Ascending aorta (tissue), 2 donors: ENCODE results near the gene CD300C. TPM values are rescaled to one million over a fixed set of nuclear protein-coding genes. Genes with fewer than 3 reads are reported as not detected.

Source experiments
- DNase-seq, 2 donors: peaks; one replicate each; pipeline ENCODE4 v3.0.0-alpha.2; 2019; ENCODE audit warnings: low spot score in 2 of 2
- H3K27ac ChIP-seq, 2 donors: fragments of 200-600 bp; sonication (generic); one replicate each; pipeline ENCODE4 v1.5.1; 2016 to 2017; ENCODE audit warnings: mild to moderate bottlenecking in 1 of 2
- H3K27me3 ChIP-seq: fragments of 200-600 bp; sonication (generic); one replicate; pipeline ENCODE4 v1.5.1; 2017
- H3K36me3 ChIP-seq, 2 donors: fragments of 200-600 bp; sonication (generic); one replicate each; pipeline ENCODE4 v1.5.1; 2016
- H3K4me1 ChIP-seq, 2 donors: fragments of 200-600 bp; sonication (generic); one replicate each; pipeline ENCODE4 v1.5.1; 2016 to 2017; ENCODE audit warnings: mild to moderate bottlenecking in 1 of 2
- H3K4me3 ChIP-seq, 2 donors: fragments of 200-600 bp; sonication (generic); one replicate each; pipeline ENCODE4 v1.5.1; 2016 to 2017; ENCODE audit warnings: mild to moderate bottlenecking in 1 of 2
- H3K9me3 ChIP-seq, 2 donors: fragments of 200-600 bp; sonication (generic); one replicate each; pipeline ENCODE4 v1.5.1; 2016
- intact Hi-C: fragments of 100-400 bp; cut with DNase I; formaldehyde crosslinking; loops from one replicate; pipeline ENCODE4 v1.15.1; 2023
- total RNA-seq: library from RNA; depleted of rRNA; stranded (reverse); fragments of >200 nt; gene quantifications from one replicate; pipeline ENCODE4 v1.1.0, GENCODE V29; 2016
- TF ChIP-seq, protein P1 (sequence below), 3 experiments: fragments of 200-600 bp in 2 of 3; fragments of 450-650 bp in 1 of 3; sonication (generic) in 2 of 3; IDR thresholded peaks; one replicate each; pipeline ENCODE4 v1.5.1; 2016 to 2019; ENCODE audit warnings: antibody characterized with exemption in 3 of 3, mild to moderate bottlenecking in 1 of 3, moderate library complexity in 1 of 3

CD300C gene
- total RNA-seq, 1 donor from 2014 or later, result not detected

DNA sequence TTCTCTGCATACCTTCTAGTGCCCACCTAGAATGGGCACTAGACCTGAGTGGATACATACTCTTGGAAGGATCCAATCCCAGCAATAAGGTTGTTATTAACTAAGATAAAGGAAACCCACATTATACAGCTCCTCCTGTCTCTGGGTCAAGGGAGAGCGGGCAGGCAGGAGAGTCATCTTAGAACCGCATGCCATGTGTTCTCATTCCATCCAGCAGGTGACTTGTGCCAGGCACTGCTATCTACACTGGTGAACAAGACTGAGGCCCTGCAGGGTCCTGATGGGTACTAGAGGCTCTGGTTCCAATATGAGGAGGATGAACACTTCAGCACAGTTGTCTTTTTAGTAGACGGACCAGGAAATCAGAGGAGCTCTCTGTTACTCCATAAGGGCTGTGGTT, 27.3 kb upstream of the CD300C start:
- no peak overlapping the region for H3K27ac ChIP-seq
- no peaks in the 10 kb centered on the region for H3K27me3 ChIP-seq
- no peaks in the 10 kb centered on the region for H3K9me3 ChIP-seq
- DNase-seq, result no peak
- no peaks in the 10 kb centered on the region for H3K36me3 ChIP-seq
- H3K4me3 ChIP-seq, result no peak overlapping the region
- TF ChIP-seq, protein P1, sequence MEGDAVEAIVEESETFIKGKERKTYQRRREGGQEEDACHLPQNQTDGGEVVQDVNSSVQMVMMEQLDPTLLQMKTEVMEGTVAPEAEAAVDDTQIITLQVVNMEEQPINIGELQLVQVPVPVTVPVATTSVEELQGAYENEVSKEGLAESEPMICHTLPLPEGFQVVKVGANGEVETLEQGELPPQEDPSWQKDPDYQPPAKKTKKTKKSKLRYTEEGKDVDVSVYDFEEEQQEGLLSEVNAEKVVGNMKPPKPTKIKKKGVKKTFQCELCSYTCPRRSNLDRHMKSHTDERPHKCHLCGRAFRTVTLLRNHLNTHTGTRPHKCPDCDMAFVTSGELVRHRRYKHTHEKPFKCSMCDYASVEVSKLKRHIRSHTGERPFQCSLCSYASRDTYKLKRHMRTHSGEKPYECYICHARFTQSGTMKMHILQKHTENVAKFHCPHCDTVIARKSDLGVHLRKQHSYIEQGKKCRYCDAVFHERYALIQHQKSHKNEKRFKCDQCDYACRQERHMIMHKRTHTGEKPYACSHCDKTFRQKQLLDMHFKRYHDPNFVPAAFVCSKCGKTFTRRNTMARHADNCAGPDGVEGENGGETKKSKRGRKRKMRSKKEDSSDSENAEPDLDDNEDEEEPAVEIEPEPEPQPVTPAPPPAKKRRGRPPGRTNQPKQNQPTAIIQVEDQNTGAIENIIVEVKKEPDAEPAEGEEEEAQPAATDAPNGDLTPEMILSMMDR (IDR thresholded peaks at IDR 0.05), result no peak
- intact Hi-C loops, result no loop called here
- no peaks in the 10 kb centered on the region for H3K4me1 ChIP-seq

DNA sequence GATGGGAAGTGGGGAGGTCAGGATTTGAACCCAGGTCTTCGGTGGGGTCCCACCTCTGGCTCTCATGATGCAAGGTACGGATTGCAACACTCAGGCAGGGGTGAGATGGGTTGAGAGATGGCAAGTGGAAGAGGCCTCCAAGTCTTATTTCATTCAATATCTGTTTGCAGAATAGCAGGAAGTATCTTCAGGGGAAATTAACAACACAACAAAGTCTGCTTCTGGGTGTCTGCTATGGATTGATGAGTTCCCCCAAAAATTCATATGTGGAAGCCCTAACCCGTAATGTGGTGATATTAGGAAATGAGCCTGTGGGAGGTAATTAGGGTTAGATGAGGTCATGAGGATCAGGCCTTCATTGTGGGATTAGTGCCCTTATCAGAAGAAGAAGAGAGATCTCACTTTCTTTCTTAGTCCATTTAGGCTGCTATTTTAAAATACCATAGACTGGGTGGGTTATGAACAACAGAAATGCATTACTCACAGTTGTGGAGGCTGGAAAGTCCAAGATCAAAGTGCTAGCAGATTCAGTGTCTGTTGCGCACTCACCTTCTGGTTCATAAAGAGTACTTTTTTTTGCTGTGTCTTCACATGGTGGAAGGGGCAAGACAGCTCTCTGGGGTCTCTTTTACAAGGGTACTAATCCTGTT, 25.8 kb upstream of the CD300C start:
- TF ChIP-seq, protein P1 (IDR thresholded peaks at IDR 0.05), result no peak
- Histone ChIP-seq H3K27ac (no peak overlapping the region), H3K9me3 (no peaks in the 10 kb centered on the region), H3K27me3 (no peaks in the 10 kb centered on the region), H3K4me3 (no peak overlapping the region), H3K4me1 (no peaks in the 10 kb centered on the region), H3K36me3 (no peaks in the 10 kb centered on the region)
- DNase-seq, result no peak
- intact Hi-C loops, result no loop called here

DNA sequence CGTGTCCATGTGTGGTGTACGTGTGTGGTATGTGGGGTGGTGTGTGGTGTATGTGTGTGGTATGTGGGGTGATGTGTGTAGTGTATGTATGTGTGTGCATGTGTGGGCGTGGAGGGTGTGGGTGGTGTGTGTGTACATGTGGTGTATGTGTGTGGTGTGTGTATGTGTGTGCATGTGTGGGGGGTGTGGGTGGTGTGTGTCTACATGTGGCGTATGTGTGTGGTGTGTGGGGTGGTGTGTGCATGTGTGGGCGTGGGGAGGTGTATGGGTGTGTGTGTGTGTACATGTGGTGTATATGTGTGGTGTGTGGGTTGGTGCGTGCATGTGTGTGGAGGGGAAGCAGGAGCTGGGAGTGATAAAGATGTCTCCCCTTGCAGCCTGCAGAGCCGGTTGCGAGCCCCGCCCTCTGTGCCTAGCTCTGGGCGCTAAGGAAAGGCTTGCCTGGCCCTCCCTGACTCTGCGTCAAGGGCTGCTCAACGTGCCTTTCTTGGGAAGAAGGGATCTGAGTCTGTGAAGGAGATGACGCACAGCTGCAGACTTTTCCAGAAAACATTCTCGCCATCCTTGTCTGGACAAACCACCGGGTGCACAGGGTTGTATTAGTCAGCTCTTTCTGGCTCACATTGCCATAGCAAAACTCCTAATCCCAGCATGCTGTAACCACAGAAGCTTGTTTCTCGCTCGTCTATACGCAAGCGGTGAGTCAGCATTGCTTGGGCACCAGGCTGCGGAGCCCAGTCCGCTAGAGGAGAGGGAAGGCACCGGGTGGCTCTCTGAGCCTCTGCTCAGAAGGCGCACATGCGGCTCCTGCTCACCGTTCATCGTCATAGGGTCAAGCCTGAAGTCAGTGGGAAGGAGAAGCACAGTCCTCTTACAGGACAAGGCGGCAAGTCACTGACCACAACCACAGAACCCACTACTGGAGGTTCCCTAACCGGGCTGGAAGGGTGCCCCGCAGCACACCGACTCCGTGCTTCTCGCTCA, 23.4 kb upstream of the CD300C start:
- H3K27me3 ChIP-seq, result no peaks in the 10 kb centered on the region
- H3K9me3 ChIP-seq, result no peaks in the 10 kb centered on the region
- peak; percentile 65 to 79 for DNase-seq
- TF ChIP-seq, protein P1 (IDR thresholded peaks at IDR 0.05), result no peak
- no peak overlapping the region for H3K4me3 ChIP-seq
- intact Hi-C loops, result no loop called here
- no peaks in the 10 kb centered on the region for H3K4me1 ChIP-seq
- no peaks in the 10 kb centered on the region for H3K36me3 ChIP-seq
- H3K27ac ChIP-seq, result no peak overlapping the region

DNA sequence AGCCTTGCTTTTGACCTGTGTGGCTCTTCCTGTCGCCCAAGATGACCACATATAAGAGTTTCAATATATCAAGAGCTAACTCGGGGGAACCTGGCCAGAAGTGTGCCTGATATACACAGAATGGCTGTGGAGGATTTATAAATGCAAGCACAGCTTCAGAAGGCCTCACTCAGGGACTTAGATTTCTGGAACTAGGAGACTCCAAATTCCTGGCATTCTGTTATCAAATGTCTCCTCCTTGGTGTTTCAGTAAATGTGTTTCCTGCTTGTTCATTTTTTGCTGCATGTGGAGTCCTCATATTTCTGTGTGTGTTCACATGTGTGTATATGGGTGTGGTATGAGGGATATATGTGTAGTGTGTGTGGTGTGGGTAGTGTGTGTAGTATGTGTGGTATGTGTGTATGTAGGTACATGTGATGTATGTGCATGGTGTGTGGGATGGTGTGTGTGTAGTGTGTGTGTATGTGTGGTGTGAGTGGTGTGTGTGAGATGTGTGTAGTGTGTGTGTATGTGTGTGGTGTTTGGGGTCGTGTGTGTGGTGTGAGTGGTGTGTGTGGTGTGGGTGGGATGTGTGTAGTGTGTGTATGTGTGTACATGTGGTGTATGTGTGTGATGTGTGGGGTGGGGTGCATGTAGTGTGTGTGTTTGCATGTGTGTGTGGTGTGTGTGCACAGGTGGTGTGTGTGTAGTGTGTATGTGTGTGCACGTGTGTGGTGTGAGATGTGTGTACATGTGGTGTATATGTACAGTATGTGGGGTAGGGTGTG, 22.4 kb upstream of the CD300C start:
- intact Hi-C loops, result no loop called here
- no peaks in the 10 kb centered on the region for H3K4me1 ChIP-seq
- H3K4me3 ChIP-seq, result no peak overlapping the region

DNA sequence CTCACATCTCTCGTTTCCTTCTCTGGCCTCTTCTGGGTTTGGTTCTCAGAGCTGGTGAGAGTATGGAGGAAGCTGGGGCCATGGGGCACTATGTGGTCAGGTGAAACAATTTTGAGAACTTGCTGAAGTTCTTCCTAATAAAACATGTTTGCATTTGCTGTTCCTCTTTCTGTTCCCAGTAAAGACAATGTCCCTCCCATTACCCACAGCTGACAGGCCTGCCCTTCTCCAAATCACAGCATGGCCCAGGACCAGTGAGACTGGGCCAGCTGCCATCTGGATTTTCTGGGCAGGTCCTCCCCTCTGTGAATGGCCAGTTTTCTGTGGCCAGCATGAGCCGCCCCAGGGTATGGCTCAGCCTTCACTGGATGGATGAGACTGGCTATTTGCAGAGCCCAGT, 21.5 kb upstream of the CD300C start, which contains the start of gene CD300H:
Gene CD300H (minus strand): TSS at position 113 of the 400 bp plus-strand sequence.
- Histone ChIP-seq H3K27ac (no peak within 1 kb of the TSS), H3K36me3 (no peaks in the 10 kb centered on the region), H3K27me3 (no peaks in the 10 kb centered on the region), H3K4me1 (no peaks in the 10 kb centered on the region), H3K9me3 (no peaks in the 10 kb centered on the region), H3K4me3 (no peak within 1 kb of the TSS)
- intact Hi-C loops, result no loop called here
- TF ChIP-seq, protein P1 (IDR thresholded peaks at IDR 0.05), result no peak
- DNase-seq, result no peak

More for the DNA sequence above, 22.4 kb upstream of the CD300C start:
- Histone ChIP-seq H3K36me3 (no peaks in the 10 kb centered on the region), H3K9me3 (no peaks in the 10 kb centered on the region), H3K27ac (no peak overlapping the region), H3K27me3 (no peaks in the 10 kb centered on the region)
- TF ChIP-seq, protein P1 (IDR thresholded peaks at IDR 0.05), result no peak
- DNase-seq, result no peak
